Measurements from ENCODE around the gene WDR59.

The WDR59 gene

DNA sequence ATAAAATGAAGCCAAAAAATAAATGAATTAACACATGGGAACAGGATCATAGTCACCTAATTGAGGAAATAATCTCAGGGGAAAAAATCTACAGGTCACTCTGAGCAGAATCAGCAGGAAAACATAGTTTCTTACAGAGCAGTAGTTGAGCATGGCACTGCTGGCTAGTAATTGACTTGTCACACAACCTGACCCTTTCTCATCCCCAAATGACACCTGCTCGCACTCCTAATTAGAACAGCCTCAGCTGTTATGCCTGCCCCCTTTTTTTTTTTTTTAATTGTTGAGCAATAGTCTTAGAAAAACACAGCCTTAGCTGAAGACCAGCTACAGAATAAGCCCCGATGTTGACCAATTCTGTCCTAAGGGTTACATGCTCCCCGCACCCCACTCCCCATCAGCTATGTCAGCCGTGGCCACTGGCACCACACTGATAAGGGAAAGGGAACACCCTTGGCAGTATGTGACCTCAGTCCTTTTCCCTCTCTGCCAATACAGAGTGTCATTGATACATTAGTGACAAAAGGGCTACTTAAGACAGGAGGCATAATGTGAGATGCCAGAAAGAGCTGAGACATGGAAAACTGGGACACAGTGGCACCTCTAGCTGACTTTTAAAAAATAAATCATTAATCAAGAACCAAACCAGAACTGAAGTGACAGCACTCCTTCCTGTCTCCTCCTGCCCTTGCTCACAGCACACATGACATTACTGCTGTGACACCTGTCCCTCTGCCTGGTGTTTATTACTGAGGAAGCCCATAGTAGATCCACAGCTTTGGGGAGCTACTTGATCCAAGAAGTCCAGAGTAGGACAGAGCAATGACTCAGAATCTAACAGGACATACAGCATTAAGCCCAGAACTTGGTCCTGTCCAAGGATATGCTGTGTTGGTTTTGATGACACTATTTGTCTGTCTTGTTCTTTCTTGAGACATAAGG is 41.7 kb downstream of the WDR59 start:
- Histone ChIP-seq H3K27me3 (ENCODE audit: control insufficient read depth in 2 of 2, insufficient read depth in 2 of 2, low read length in 2 of 2) (no peaks in the 10 kb centered on the region), H3K36me3 (ENCODE audit: control insufficient read depth in 2 of 2, insufficient read depth in 2 of 2, low read length in 2 of 2) (peaks cover 38 to 54% of the 10 kb centered on the region in 2 donors), H3K9me3 (ENCODE audit: control insufficient read depth in 2 of 2, low read length in 2 of 2) (no peaks in the 10 kb centered on the region), H3K4me3 (ENCODE audit: low read length in 2 of 2) (no peak overlapping the region), H3K27ac (ENCODE audit: low read depth in 2 of 2, low read length in 2 of 2) (no peak overlapping the region), H3K9ac (ENCODE audit: low read depth in 1 of 2, low read length in 2 of 2) (no peak overlapping the region), H3K4me1 (ENCODE audit: control insufficient read depth in 2 of 2, insufficient read depth in 2 of 2, low read length in 2 of 2) (no peaks in the 10 kb centered on the region)

DNA sequence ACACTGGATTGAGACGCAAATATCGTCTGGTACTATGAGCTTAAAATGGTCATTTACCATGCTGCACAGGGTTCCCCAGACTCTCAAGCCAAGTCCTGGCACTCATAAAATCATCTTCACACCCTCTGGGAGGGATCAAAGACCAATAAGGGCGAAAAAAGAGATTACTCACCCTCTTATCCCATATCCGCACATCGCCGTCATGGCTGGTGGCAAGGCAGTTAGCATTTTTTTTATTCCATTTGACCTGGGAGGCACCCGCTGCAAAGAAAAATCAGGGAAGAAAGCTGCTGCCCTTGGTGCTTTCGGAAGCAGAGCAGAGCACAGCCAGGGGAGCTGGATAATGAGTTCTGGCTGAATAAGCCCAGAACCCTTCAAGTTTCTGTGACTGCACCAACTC is 42.4 kb downstream of the WDR59 start:
- no peaks in the 10 kb centered on the region for H3K4me1 ChIP-seq (ENCODE audit: control insufficient read depth in 2 of 2, insufficient read depth in 2 of 2, low read length in 2 of 2)
- no peaks in the 10 kb centered on the region for H3K27me3 ChIP-seq (ENCODE audit: control insufficient read depth in 2 of 2, insufficient read depth in 2 of 2, low read length in 2 of 2)
- H3K36me3 ChIP-seq (ENCODE audit: control insufficient read depth in 2 of 2, insufficient read depth in 2 of 2, low read length in 2 of 2), result peaks cover 44 to 53% of the 10 kb centered on the region in 2 donors
- no peaks in the 10 kb centered on the region for H3K9me3 ChIP-seq (ENCODE audit: control insufficient read depth in 2 of 2, low read length in 2 of 2)
- H3K27ac ChIP-seq (ENCODE audit: low read depth in 2 of 2, low read length in 2 of 2), result no peak overlapping the region
- H3K4me3 ChIP-seq (ENCODE audit: low read length in 2 of 2), result no peak overlapping the region
- no peak overlapping the region for H3K9ac ChIP-seq (ENCODE audit: low read depth in 1 of 2, low read length in 2 of 2)

DNA sequence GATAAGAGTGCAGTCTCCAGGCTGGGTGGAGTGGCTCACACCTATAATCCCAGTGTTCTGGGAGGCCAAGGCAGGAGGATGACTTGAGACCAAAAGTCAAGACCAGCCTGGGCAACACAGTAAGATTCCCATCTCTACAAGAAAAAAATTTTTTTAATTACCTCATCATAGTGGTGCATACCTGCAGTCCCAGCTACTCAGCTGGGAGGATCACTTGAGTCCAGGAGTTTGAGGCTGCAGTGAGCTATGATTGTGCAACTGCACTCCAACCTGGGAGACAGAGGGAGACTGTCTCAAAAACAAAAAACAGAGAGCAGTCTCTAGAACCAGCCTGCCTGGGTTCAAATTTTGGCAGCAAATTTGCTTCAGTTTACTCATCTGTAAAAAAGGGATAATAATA is 45.2 kb downstream of the WDR59 start:
- Histone ChIP-seq H3K27ac (ENCODE audit: low read depth in 2 of 2, low read length in 2 of 2) (no peak overlapping the region), H3K27me3 (ENCODE audit: control insufficient read depth in 2 of 2, insufficient read depth in 2 of 2, low read length in 2 of 2) (no peaks in the 10 kb centered on the region), H3K9me3 (ENCODE audit: control insufficient read depth in 2 of 2, low read length in 2 of 2) (no peaks in the 10 kb centered on the region), H3K9ac (ENCODE audit: low read depth in 1 of 2, low read length in 2 of 2) (no peak overlapping the region), H3K4me3 (ENCODE audit: low read length in 2 of 2) (no peak overlapping the region), H3K4me1 (ENCODE audit: control insufficient read depth in 2 of 2, insufficient read depth in 2 of 2, low read length in 2 of 2) (no peaks in the 10 kb centered on the region), H3K36me3 (ENCODE audit: control insufficient read depth in 2 of 2, insufficient read depth in 2 of 2, low read length in 2 of 2) (peaks cover 37 to 40% of the 10 kb centered on the region in 2 donors)

DNA sequence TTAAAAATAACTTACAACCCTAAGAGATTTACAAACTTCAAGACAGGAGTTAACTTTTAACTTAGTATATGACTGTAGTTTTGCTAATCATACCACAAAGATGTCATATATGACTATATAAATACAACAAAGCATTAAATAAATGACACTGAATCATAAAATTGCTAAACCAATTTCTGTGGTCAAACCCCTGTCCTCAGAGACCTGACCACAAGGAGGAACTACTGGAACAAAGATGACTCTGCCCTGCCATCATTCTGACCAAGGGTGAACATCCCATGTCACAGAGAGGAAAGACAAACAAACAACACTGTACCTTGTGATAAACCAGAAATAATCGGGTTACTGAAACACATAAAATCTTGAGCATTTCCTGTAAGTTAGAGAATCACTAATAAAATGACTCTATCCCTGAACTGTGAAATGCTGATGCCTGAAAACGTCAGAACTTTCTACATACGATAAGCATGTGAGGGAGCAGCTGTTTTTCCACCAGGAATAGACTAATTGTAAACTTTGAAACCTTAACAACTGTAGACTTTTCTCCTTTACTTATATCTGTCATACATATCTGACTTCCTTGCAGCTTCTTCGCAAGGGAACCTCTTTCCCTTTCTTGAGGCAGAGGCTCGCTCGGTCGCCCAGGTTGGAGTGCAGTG is 47.9 kb downstream of the WDR59 start:
- Histone ChIP-seq H3K27me3 (ENCODE audit: control insufficient read depth in 2 of 2, insufficient read depth in 2 of 2, low read length in 2 of 2) (no peaks in the 10 kb centered on the region), H3K9me3 (ENCODE audit: control insufficient read depth in 2 of 2, low read length in 2 of 2) (no peaks in the 10 kb centered on the region), H3K27ac (ENCODE audit: low read depth in 2 of 2, low read length in 2 of 2) (no peak overlapping the region), H3K36me3 (ENCODE audit: control insufficient read depth in 2 of 2, insufficient read depth in 2 of 2, low read length in 2 of 2) (peaks cover 22 to 23% of the 10 kb centered on the region in 2 donors), H3K4me1 (ENCODE audit: control insufficient read depth in 2 of 2, insufficient read depth in 2 of 2, low read length in 2 of 2) (no peaks in the 10 kb centered on the region), H3K4me3 (ENCODE audit: low read length in 2 of 2) (no peak overlapping the region), H3K9ac (ENCODE audit: low read depth in 1 of 2, low read length in 2 of 2) (no peak overlapping the region)

DNA sequence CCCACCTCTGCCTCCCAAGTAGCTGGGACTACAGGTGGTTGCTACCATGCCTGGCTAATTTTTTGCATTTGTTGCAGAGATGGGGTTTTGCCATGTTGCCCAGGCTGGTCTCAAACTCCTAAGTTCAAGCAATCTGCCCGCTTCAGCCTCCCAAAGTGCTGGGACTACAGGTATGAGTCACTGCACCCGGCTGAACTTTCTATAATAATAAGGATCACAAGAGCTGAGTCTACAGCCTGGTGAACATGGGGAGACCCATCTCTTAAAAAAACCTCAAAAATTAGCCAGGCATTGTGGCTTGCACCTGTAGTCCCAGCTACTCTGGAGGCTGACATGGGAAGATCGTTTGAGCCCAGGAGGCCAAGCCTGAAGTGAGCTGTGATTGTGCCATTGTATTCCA is 53.5 kb downstream of the WDR59 start:
- Histone ChIP-seq H3K27ac (ENCODE audit: low read depth in 2 of 2, low read length in 2 of 2) (no peak overlapping the region), H3K4me1 (ENCODE audit: control insufficient read depth in 2 of 2, insufficient read depth in 2 of 2, low read length in 2 of 2) (no peaks in the 10 kb centered on the region), H3K27me3 (ENCODE audit: control insufficient read depth in 2 of 2, insufficient read depth in 2 of 2, low read length in 2 of 2) (no peaks in the 10 kb centered on the region), H3K9ac (ENCODE audit: low read depth in 1 of 2, low read length in 2 of 2) (no peak overlapping the region), H3K9me3 (ENCODE audit: control insufficient read depth in 2 of 2, low read length in 2 of 2) (no peaks in the 10 kb centered on the region), H3K4me3 (ENCODE audit: low read length in 2 of 2) (no peak overlapping the region), H3K36me3 (ENCODE audit: control insufficient read depth in 2 of 2, insufficient read depth in 2 of 2, low read length in 2 of 2) (peaks cover 13% of the 10 kb centered on the region in 2 donors)

DNA sequence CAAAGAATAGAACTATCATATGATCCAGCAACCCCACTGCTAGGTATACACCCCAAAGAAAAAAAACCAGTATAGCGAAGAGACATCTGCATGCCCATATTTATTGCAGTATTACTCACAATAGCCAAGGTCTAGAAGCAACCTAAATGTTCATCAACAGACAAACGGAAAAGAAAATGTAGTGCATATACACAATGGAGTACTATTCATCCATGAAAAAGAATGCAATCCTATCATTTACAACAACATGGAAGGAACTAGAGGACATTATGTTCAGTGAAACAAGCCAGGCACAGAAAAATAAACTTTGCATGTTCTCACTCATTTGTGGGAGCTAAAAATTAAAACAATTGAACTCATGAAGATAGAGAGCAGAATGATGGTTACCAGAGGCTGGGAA is 55.3 kb downstream of the WDR59 start:
- Histone ChIP-seq H3K9ac (ENCODE audit: low read depth in 1 of 2, low read length in 2 of 2) (no peak overlapping the region), H3K27ac (ENCODE audit: low read depth in 2 of 2, low read length in 2 of 2) (no peak overlapping the region), H3K9me3 (ENCODE audit: control insufficient read depth in 2 of 2, low read length in 2 of 2) (no peaks in the 10 kb centered on the region), H3K36me3 (ENCODE audit: control insufficient read depth in 2 of 2, insufficient read depth in 2 of 2, low read length in 2 of 2) (peaks cover 13% of the 10 kb centered on the region in 2 donors), H3K4me1 (ENCODE audit: control insufficient read depth in 2 of 2, insufficient read depth in 2 of 2, low read length in 2 of 2) (no peaks in the 10 kb centered on the region), H3K4me3 (ENCODE audit: low read length in 2 of 2) (no peak overlapping the region), H3K27me3 (ENCODE audit: control insufficient read depth in 2 of 2, insufficient read depth in 2 of 2, low read length in 2 of 2) (no peaks in the 10 kb centered on the region)

DNA sequence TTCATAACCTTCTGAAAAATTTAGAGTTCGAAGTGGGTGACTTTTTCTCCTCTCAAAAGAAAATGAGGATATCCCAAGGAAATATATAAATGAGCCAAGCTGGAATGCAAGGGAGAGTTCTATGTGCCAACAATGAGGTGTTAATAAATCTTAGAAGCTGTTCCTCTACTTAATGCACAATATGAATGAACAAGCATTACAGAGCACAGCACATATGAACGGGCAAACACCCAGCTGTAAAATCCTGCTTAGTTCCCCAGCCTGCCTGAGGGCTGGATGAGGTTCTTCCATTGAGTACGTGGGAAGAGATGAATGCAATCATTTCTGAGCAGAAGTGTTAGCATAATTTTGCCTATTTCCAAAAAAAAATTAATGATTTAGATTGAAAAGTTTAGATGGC is 58.1 kb downstream of the WDR59 start:
- peaks cover 12 to 14% of the 10 kb centered on the region in 2 donors for H3K36me3 ChIP-seq (ENCODE audit: control insufficient read depth in 2 of 2, insufficient read depth in 2 of 2, low read length in 2 of 2)
- no peaks in the 10 kb centered on the region for H3K27me3 ChIP-seq (ENCODE audit: control insufficient read depth in 2 of 2, insufficient read depth in 2 of 2, low read length in 2 of 2)
- no peaks in the 10 kb centered on the region for H3K4me1 ChIP-seq (ENCODE audit: control insufficient read depth in 2 of 2, insufficient read depth in 2 of 2, low read length in 2 of 2)

DNA sequence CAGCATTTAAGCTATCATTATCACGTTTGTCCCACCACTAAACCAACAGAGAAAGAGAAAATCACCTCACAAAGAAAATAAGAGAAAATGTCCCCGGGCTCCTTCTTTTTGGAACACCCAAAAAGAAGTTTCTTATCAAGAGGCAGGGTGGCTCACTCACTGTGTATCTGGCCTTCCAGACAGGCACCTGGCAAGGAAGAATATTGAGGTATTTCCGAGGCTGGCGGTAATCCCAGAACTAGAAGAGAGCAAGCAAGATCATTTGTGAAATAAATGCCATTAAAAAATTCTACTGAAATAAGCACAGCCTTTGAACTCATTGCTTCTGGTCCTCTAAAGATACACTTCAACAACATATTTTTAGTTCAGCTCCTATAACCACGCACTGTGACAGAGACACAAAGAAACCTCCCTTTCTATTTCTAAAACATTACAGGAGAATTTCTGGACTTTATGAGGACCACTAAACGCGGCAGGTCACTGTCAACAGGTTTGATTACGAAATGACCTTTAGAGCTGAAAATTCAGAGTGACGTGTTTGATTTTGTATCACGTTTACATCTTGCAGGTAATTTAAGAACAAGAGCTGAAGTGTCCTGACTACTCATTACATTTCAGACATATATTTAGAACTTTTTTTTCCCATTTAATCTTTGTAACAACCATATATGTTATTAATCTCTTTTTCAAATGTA is 61.0 kb downstream of the WDR59 start:
- Histone ChIP-seq H3K4me3 (ENCODE audit: low read length in 2 of 2) (no peak overlapping the region), H3K9me3 (ENCODE audit: control insufficient read depth in 2 of 2, low read length in 2 of 2) (no peaks in the 10 kb centered on the region), H3K4me1 (ENCODE audit: control insufficient read depth in 2 of 2, insufficient read depth in 2 of 2, low read length in 2 of 2) (no peaks in the 10 kb centered on the region), H3K27me3 (ENCODE audit: control insufficient read depth in 2 of 2, insufficient read depth in 2 of 2, low read length in 2 of 2) (no peaks in the 10 kb centered on the region), H3K27ac (ENCODE audit: low read depth in 2 of 2, low read length in 2 of 2) (no peak overlapping the region), H3K9ac (ENCODE audit: low read depth in 1 of 2, low read length in 2 of 2) (no peak overlapping the region), H3K36me3 (ENCODE audit: control insufficient read depth in 2 of 2, insufficient read depth in 2 of 2, low read length in 2 of 2) (peaks cover 17 to 23% of the 10 kb centered on the region in 2 donors)

More for the DNA sequence above, 58.1 kb downstream of the WDR59 start:
- H3K27ac ChIP-seq (ENCODE audit: low read depth in 2 of 2, low read length in 2 of 2), result no peak overlapping the region
- no peaks in the 10 kb centered on the region for H3K9me3 ChIP-seq (ENCODE audit: control insufficient read depth in 2 of 2, low read length in 2 of 2)
- H3K4me3 ChIP-seq (ENCODE audit: low read length in 2 of 2), result no peak overlapping the region
- H3K9ac ChIP-seq (ENCODE audit: low read depth in 1 of 2, low read length in 2 of 2), result no peak overlapping the region

DNA sequence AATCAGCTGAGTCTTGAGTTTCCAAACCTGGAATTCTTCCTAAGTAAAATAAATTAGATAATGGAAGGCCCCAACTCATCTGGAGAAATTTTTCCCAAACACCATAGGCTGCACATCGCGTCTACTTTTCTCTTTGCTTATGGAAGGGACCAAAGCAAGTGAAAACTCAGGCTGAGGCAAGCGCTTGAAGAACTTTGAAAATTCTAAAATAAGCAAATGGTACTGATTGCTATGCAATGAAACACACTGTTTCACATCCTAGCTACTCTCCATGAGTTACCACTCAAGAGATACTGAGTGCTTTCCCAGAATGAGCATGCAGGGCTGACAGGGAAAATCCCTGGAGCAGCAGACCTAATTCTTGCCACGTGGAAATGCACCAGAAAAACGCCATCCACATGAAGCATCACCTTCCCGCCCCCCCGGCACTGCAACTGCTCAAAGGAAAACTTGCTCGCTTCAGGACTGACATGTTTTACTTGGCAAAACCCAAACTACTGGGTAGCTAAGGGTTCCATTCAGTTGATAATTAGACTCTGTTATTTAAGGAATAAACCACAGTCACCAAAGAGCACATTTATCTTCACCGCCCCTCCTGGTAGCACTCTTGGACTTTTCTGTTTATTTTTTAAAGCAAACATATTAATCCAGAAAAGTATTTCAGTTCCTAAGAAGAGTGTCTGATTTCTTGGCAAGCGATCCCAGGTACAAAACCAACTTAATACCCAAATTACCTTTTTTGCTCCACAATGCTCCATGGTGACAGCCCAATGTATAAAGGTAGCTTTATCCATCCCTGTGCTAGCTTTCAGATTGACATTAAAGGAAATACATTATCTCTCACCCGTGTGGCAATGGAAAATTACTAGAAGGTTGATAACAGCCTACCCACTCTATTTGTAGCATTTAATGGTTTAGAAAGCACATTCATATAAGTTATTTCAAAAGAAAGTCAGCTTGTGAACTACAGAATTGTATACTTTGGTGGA is 62.5 kb downstream of the WDR59 start:
- no peak overlapping the region for H3K9ac ChIP-seq (ENCODE audit: low read depth in 1 of 2, low read length in 2 of 2)
- peaks cover 21 to 29% of the 10 kb centered on the region in 2 donors for H3K36me3 ChIP-seq (ENCODE audit: control insufficient read depth in 2 of 2, insufficient read depth in 2 of 2, low read length in 2 of 2)

More for the DNA sequence above, 62.5 kb downstream of the WDR59 start:
- H3K4me1 ChIP-seq (ENCODE audit: control insufficient read depth in 2 of 2, insufficient read depth in 2 of 2, low read length in 2 of 2), result no peaks in the 10 kb centered on the region
- H3K27me3 ChIP-seq (ENCODE audit: control insufficient read depth in 2 of 2, insufficient read depth in 2 of 2, low read length in 2 of 2), result no peaks in the 10 kb centered on the region
- H3K4me3 ChIP-seq (ENCODE audit: low read length in 2 of 2), result no peak overlapping the region
- H3K27ac ChIP-seq (ENCODE audit: low read depth in 2 of 2, low read length in 2 of 2), result no peak overlapping the region
- no peaks in the 10 kb centered on the region for H3K9me3 ChIP-seq (ENCODE audit: control insufficient read depth in 2 of 2, low read length in 2 of 2)

All from mucosa of rectum (tissue), 2 donors.